GM21723 (cell line): ENCODE results near the gene HNRNPLL.
A peak's percentile ranks its signal among the peaks of the same experiment; 100 is the strongest.

ENCODE experiments used
- ATAC-seq: cut with Tn5 transposase; IDR thresholded peaks from one replicate; pipeline ENCODE4 v1.9.1; 2021; ENCODE audit warnings: mild to moderate bottlenecking, moderate library complexity; ENCODE audit not compliant: unreplicated experiment

Gene HNRNPLL

DNA sequence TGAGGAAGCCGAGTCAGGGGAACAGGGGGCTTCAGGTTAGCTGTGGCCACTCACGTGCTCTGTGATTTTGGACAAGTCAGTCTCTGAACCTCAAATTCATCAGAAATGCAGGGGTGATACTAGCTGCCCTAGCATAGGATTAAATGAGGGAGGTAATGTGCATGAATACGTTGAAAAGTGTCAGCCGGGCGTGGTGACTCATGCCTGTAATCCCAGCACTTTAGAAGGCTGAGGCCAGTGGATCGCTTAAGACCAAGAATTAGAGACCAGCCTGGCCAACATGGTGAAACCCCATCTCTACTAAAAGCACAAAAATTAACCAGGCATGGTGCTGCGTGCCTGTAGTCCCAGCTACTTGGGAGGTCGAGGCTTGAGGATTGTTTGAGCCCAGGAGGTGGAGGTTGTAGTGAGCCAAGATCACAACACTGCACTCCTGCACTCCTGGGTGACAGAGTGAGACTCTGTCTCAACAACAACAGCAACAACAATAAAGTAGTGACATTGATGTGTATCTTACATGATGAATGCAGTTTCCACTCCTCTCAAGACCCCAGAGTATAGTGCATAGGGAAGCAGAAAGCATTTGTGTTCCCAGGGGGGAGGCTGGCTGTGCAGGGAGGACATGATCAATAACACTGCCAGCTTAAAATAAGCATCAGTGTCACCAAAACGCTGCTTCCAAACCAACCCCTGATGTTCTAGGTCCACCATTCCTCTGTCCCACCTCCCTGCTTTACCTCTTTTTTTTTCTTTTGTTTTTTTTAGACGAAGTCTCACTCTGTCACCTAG, 68.8 kb downstream of the HNRNPLL start:
- no peak for ATAC-seq

- peak; percentile 92 for ATAC-seq
Measured at GRCh38 chr2:38533180-38533579, 69.5 kb downstream of the HNRNPLL start.

DNA sequence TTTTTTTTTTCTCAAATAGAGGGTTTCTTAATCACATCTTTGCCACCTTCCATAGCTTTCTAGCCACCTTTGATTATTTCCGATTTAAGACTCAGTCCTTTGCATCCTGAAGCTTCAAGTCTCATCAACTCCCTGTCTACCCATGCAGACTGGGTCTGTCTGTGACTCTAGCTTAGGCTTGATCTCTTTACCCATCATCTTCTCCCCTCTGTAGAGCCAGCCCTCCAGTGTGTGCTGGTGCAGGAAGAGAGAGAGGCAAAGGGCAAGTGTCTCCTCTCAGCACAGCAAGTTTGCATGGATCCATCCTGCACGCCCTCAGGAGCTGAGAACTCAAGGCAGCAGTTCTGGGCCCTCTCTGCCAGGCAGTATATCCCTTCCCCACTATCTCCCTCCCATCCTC, 70.4 kb downstream of the HNRNPLL start:
- ATAC-seq: no peak

- ATAC-seq: no peak
Measured at GRCh38 chr2:38529208-38529607, 73.5 kb downstream of the HNRNPLL start.

DNA sequence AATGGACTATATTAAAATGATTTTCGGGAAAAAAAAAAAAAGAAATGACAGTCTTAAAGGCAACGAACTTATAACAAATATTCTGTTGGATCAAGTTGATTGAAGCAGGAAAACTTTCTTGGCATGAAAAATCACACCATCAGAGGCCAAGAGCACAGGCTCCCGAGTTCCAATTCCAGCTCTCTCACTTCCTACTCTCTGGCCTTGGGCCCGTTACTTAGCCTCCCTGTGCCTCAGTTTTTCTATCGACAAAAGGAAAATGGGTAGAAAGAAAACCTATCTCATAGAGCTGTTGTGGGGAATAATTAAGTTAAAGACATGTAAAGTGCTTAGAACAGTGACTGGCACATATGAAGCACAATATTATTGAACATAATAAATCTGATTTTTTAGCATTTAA, 74.2 kb downstream of the HNRNPLL start:
- ATAC-seq: no peak

DNA sequence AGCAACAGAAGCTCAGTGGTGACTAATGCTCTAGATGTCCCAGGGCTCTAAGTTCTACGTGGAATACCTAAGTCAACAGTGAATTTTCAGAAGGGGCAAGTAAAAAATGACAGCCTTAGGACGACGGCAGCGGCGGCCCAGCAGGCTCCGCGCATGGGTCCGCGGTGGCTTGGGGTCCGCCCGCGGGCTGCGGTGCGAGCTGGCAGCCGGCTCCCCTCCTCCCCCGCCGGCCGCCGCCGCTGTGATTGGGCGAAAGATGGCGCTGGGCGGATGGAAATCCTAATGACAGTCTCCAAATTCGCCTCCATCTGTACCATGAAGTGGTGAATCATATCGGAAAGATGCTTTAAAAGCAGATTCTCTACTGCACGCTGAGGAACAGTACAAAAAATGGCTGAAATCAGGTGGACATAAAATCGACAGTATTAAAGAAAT, 74.7 kb downstream of the HNRNPLL start:
- ATAC-seq: no peak

GRCh38 chr2:38527338-38528007, 75.3 kb downstream of the HNRNPLL start:
- ATAC-seq: no peak

GRCh38 chr2:38526195-38526594, 76.5 kb downstream of the HNRNPLL start:
- no peak for ATAC-seq

DNA sequence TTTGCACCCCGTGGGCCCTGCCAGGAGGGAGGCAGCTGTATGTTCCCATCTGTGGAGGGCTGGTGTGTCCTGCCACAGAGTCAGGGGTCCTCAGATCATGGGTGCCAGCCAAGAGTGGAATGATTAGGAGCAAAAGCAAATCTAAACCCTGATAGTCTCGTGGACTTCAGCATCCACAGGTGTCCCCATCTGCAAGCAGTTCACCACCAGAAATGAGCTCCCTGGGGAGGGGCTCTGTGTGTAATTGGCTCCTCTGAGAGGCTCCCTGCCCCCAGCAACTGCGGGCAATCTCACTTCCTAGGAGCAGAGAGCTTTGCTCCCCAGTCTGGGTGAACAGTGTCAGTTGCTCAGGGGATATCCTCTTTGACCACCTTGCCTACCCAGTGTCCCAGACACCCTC, 78.1 kb downstream of the HNRNPLL start:
- ATAC-seq: no peak

DNA sequence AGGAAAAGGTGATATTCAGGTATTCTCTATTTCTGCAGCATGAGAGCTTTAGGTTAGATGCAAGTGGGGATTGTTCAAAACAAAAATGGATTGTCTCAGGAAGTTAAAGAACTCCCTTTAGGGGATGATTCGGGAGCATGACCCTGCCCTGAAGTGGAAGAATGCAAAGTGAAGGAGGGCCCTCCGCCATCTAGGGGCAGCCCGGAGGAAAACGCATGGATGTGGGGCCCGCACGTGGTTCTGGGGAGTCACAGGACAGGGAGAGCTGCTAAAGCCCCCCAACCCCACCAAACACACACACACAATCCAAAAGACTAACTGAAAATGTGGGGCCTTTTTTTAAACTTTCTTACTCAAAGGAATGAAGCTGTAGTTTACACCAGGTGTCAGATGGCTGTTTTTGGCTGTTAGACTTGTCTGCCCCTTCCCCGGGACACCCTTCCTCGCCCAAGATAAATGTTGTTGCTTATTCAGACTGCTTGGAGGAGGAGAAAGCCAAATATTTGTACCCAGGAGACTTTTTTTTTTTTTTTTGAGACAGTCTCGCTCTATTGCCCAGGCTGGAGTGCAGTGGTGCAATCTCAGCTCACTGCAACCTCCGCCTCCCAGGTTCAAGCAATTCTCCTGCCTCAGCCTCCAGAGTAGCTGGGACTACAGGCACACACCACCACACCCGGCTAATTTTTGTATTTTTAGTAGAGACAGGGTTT, 78.8 kb downstream of the HNRNPLL start:
- ATAC-seq: no peak

GRCh38 chr2:38522754-38523349, 79.9 kb downstream of the HNRNPLL start:
- ATAC-seq: no peak

- ATAC-seq: no peak
Measured at GRCh38 chr2:38521835-38522234, 80.9 kb downstream of the HNRNPLL start.

DNA sequence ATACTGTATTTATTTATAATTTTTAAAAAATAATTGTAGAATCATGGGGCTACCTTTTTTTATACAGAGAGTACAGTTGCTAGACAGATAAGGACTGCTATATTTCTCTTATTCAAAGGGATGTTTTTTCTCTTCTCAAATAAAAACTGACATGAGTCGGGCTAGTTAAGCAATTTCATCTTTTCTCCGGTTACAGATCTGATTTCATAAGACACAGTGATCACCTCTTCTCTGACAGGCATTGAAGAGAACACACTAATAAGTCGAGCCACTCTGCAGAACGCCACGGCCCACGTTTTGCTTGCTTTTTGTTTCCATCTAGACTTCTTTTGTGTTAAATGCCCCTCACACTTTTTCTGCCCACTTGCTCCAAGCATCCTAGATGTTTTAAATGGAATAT, 85.4 kb downstream of the HNRNPLL start:
- no peak for ATAC-seq

DNA sequence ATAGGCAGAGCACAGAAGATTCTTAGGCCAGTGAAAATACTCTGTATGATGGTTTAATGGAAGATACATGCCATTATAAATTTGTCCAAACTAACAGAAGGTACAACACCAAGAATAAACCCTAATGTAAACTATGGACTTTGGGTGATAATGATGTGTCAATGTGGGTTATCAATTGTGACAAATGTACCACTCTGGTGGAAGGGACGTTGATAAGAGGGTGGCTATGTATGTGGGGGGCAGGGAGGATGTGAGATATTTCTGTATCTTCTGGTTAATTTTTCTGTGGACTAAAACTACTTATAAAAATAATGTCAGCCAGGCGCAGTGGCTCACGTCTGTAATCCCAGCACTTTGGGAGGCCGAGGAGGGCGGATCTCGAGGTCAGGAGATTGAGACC, 86.2 kb downstream of the HNRNPLL start:
- no peak for ATAC-seq

DNA sequence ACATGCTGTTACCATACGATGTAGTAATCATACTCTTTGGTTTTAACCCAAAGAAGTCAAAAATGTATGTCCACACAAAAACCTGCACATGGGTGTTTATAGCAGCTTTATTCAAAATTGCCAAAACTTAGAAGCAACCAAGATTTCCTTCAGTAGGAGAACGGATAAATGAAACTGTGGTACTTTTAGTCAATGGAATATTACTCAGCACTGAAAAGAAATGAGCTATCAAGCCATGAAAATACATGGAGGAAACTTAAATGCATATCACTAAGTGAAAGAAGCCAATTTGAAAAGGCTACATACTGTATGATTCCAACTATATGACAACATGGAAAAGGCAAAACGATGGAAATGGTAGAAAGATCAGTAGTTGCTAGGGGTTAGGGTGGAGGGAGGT, 86.6 kb downstream of the HNRNPLL start:
- no peak for ATAC-seq

DNA sequence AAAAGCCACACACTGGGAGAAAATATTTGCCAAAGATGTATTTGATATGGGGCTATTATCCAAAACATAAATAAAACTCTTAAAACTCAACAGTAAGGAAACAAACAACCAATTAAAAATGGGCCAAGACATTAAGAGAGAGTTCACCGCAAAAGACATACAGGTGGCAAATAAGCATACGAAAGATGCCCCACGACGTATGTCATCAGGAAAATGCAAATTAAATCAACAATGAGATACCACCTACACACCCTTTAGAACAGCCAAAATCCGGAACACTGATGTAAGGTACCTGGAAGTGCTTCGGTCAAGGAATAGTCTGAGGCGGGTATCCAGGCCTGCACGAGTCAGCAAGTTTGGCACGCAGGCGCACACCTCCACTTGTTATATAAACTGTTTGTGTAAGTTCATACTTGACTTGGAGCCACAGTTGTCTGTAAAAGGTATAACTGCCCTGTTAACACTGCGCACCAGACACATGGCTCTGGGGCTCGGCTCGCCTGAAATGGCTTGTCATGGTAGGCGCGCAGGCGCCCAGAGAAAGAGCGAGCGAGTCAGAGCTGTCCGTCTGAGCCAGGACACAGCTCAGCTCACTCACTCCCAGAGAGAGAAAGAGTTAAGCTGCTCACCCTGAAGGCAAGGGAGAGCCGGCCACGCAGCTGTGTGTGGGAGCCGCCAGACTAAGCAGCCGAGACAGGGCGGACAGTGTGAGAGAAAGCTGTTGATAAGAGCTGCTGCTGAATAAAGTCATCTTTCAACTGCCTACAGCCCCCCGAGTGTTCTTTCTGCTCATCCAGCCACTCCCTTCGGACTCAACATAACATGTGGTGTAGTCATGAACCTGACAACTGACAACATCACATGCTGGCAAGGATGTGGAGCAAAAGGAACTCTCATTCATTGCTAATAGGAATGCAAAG, 87.3 kb downstream of the HNRNPLL start:
- ATAC-seq: no peak

DNA sequence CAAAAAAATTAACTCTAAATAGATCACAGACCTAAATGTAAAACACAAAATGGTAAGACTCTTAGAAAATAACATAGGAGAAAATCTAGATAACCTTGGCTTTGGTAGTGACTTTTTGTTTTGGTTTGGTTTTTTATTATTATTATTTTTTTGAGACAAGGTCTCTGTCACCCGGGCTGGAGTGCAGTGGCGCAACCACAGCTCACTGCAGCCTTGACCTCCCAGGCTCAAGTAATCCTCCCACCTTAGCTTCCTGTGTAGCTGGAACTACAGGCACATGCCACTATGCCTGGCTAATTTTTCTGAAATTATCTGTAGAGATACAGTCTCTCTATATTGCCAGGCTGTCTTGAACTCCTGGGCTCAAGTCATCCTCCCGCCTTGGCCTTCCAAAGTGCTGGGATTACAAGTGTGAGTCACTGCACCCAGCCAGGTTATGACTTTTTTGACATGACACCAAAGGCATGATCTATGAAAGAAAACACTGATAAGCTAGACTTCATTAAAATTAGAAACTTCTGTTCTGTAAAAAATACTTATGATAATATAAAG, 88.0 kb downstream of the HNRNPLL start:
- ATAC-seq: no peak

- no peak for ATAC-seq
Measured at GRCh38 chr2:38512211-38512610, 90.5 kb downstream of the HNRNPLL start.
